Amygdala (tissue), 56 donors: ENCODE data around the gene FNIP1.
"Not testable (repeated sequence)": the region's sequence is repeated elsewhere in the genome, so short reads cannot be mapped to it uniquely, and the experiment has no call there.

ENCODE experiments used
- DNase-seq, 56 donors: peaks; one replicate each; lab custom pipeline; 2025; lab: John Stamatoyannopoulos, UW

The FNIP1 gene

DNA sequence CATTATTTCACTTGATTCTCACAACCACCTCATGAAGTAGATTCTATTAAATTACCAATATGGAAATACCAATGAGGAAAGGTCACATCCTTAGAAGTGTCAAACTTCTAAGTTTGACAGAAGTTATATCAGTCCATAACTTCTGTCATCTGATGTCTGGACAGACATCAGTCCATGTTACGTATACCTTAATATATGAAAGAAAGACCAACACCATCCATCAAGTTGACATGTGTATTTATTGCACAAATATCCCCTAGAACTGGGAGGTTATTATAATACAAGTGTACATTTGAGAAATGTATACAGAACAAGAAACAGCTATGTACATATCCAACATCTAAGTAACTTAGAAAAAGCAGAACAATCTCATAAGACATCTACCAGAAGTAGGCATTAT, 155.3 kb downstream of the FNIP1 start:
- DNase-seq: no peak

DNA sequence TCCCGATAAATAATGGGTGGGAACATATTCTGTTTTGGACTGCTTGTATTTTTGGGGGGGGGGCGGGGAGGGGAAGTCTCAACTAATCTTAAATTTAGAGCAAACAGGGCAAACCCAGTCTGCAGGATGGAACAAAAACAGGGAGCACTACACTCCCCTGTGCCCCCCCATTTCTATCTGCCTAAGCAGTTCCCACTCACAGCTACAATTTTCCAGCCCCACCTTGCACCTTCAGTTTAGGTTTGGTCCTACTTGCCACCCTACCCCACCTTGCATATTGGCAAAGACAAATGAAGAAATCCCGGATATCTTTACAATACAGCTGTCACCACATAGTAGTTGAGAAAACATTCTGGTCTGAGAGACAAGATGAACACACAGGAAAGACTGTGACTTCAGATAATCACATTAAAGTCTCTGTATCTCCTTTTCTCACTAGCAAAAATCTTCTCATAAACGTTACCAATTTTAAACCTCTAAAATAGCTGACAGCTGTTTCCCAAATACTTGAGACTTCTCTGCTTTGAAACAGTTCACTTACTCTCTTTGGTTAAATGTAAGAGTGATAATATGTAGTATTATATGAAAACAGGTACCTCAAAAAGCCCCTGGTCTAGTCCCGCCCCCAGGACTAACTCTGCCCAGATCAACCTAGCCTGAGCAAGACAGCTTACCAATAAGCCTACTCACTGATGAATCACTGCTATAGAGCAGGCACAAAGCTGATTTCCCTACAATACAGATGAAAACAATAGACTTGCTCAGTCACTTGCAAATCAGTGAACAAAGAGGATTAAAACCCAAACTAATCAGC, 156.6 kb downstream of the FNIP1 start:
- DNase-seq: peak in 1 of 56 donors; percentile 14

DNA sequence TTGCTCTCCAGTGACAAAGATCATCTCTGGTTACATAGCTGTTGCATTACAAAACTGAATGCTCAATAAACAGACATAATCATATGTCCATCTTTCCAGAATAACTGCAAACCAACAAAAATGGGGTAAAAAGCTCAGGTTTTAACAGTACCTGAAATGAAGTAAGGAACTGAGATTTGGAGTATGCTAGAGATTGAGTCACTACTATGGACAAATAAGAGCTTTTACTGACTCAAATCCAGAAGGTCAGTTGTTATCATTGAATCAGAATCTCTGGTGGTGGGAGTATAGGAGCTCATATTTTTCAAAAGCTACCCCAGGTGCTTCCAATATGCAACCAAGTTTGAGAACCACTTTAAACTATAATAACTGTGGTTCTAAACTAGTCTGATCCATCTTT, 157.7 kb downstream of the FNIP1 start:
- no peak for DNase-seq

GRCh38 chr5:131637694-131638093, 159.1 kb downstream of the FNIP1 start:
- no peak for DNase-seq

DNA sequence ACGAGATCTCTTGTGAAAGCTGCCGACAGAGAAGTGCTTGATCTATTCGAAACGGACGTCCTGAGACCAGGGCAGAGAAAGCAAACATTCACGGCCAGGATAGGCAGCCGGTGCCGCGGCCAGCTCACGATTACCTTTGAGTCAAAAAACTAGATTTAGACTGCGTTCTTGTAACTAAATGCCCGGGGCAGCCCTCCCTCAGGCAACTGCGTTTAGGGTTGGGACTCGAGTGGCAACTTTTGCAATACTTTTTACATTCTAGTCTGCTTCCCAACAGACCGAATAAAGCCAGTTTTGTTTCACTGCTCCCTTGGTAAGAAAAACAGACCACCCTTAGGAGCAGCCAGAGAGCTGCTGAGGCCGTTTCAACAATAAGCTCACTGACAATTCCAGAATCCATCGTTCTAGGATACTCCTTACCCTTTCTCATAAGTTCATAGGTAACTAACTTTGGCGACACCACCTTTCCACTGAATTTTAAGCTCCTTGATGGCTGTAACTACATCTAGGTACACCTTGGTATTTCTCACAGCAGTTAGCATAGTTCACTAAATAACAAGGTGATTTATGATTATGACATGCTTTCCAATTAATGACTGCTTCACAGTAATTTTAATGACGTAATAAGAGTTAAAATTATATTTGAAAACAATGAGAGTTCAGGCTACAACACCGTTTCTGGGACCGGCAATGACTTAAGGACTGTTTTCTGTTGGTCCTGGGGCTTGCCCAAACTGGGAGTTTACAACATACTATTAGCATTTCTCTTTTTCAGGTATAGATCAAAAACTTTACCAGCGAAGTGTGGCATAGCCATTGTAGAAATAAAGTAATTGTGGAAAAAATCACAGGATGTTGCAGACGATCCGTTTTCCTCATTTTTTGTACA, 160.9 kb downstream of the FNIP1 start:
- DNase-seq: peak in 9 of 56 donors; percentile 56 to 80 (median 64)

- peak; percentile 75 to 99 (median 95) for DNase-seq
Measured at GRCh38 chr5:131634996-131635683, 161.7 kb downstream of the FNIP1 start, which contains the start of gene RAPGEF6. RAPGEF6 (minus strand) TSS chr5:131635229; CDS start chr5:131635030, 199 bp downstream.

- peak in 19 of 56 donors; percentile 30 to 74 (median 63) for DNase-seq
Measured at GRCh38 chr5:131634666-131634995, 162.2 kb downstream of the FNIP1 start.

DNA sequence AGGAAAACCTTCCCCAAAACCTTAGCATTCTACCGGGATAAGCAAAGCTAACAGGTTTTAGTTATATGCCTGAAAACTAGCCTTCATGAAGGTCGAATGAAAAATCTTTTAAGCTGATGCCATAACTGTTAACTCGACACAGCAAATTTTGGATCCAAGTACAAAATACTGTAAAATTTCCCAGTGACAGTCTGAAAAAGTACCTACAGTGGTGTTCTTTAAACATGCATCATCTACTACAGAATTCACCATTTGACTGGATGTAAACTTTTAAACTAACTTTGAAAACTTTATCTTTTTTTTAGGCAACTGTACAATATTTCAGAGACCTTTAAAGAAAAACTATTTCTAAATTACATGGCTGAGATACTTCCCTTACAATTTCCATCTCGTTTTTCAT, 162.6 kb downstream of the FNIP1 start:
- no peak for DNase-seq

GRCh38 chr5:131633830-131634229, 163.0 kb downstream of the FNIP1 start:
- no peak for DNase-seq

DNA sequence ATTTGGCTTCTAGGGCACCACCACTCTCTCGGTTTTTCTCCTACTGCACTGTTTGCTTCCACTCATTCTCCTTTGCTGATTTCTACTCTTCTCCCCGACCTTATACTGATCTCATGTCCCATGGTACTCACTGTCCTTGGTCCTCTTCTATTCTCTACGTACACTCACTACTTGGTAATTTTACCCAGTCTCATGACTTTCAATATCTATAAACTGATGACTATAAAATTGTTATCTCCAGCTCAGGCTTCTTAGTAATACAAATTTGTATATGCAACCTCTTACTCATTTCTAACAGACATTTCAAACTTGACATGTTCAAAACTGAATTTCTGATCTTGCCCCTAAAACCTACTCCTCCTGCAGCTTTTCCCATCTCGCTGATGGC, 165.9 kb downstream of the FNIP1 start:
- no peak for DNase-seq

DNA sequence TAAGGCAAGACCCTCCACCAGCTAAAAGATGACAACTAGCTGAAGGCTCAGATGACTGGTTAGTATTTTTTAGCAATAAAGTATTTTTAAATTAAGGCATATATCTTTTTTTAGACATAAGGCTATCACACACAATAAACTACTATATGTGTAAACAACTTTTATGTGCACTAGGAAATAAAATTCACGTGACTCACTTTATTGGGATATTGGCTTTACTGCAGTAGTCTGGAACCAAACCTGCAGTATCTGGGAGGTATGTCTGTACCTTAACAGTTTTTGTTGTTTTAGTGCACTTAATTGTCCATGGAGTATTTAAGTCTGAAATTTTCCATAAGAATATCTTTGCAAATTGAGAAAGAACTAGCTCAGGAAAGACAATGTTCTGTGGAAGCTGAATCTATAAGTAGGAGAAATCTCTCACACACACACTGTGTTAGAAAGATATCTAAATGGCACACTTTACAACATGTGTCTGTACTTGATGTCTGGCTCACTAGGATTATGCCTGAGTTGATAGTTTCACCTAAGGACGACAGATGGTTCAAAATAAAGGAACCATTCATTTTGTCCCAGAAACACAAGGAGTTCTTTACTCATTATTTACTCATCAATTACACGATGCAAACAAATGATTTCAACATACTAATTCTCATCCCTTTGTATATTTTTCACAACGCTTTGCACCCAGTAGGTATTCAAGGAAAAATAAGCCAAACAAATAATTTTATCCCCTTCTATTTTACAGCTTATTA, 166.4 kb downstream of the FNIP1 start:
- no peak for DNase-seq

GRCh38 chr5:131628990-131629389, 167.8 kb downstream of the FNIP1 start:
- no peak for DNase-seq

DNA sequence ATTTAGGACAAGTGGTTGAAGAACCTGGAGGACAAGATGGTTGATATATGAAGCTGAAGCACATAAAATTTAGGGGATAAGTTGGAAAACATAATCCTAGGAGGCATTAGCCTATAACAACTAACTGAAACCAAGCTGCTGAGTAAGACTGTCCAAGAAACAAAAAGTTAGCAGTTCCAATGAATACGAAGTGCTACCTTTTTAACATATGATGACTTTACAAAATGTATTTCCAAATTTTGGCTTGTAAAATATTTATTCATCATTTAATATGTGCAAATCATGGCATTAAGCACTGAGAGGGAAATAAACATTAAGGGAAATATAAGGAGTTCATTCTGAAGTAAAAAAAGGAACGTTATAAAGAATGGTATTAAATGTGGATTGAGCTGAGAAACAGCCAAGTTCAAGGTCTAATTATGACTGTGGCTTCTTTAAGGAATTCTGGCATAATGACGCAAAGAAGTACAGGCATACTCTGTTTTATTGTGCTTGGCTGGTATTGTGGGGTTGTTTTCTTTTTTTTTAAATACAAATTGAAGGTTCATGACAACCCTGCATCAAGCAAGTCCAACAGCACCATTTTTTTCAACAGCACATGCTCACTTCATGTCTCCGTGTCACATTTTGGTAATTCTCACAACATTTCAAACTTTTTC, 169.5 kb downstream of the FNIP1 start:
- no peak for DNase-seq

GRCh38 chr5:131622633-131623032, 174.2 kb downstream of the FNIP1 start:
- peak in 35 of 56 donors; percentile 2 to 74 (median 37) for DNase-seq

GRCh38 chr5:131621164-131621563, 175.7 kb downstream of the FNIP1 start:
- not testable (repeated sequence) for DNase-seq

DNA sequence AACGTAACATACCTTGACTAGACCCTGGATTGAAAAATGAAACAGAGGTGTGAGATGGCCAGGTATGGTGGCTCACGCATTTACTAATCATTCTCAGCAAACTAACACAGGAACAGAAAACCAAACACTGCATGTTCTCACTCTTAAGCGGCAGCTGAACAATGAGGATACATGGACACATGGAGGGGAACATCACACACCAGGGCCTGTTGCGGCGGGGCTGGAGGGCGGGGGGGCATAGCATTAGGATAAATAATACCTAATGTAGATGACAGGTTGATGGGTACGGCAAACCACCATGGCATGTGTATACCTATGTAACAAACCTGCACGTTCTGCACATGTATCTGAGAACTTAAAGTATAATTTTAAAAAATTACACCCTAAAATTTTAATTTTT, 177.7 kb downstream of the FNIP1 start:
- DNase-seq: peak in 2 of 56 donors; percentile 11 to 23

- DNase-seq: no peak
Measured at GRCh38 chr5:131617140-131617822, 179.5 kb downstream of the FNIP1 start.

DNA sequence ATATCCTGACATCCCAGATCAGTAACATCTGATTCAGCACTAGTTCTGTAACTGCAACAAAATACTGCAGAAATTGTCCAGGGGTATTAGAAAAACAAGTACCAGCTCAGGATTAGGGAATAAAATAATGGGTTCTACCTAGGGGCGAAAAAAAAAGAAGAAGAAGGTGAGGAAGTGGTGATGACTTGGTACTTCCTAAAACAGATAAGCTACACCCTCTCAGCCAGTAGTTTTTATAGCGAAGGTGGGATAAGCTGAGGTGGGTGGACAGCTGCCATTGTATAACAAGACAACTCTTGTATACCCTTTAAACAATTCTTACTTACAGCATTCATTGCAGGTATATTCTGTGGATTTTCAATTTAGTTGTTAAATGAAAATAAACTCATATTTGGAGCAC, 180.9 kb downstream of the FNIP1 start:
- no peak for DNase-seq

- no peak for DNase-seq
Measured at GRCh38 chr5:131613423-131613822, 183.4 kb downstream of the FNIP1 start.
